Activated naive CD8-positive, alpha-beta T cell treated with anti-CD3 and anti-CD28 coated beads, Interleukin-2, amount 50 U/mL, for 16 hours (primary cell): Measurements from ENCODE around the gene ALPK3.

Experiments
- DNase-seq: peaks from one replicate; pipeline ENCODE4 v3.0.0-alpha.2; 2020; ENCODE audit warnings: low read depth, low spot score

Gene ALPK3, protein sequence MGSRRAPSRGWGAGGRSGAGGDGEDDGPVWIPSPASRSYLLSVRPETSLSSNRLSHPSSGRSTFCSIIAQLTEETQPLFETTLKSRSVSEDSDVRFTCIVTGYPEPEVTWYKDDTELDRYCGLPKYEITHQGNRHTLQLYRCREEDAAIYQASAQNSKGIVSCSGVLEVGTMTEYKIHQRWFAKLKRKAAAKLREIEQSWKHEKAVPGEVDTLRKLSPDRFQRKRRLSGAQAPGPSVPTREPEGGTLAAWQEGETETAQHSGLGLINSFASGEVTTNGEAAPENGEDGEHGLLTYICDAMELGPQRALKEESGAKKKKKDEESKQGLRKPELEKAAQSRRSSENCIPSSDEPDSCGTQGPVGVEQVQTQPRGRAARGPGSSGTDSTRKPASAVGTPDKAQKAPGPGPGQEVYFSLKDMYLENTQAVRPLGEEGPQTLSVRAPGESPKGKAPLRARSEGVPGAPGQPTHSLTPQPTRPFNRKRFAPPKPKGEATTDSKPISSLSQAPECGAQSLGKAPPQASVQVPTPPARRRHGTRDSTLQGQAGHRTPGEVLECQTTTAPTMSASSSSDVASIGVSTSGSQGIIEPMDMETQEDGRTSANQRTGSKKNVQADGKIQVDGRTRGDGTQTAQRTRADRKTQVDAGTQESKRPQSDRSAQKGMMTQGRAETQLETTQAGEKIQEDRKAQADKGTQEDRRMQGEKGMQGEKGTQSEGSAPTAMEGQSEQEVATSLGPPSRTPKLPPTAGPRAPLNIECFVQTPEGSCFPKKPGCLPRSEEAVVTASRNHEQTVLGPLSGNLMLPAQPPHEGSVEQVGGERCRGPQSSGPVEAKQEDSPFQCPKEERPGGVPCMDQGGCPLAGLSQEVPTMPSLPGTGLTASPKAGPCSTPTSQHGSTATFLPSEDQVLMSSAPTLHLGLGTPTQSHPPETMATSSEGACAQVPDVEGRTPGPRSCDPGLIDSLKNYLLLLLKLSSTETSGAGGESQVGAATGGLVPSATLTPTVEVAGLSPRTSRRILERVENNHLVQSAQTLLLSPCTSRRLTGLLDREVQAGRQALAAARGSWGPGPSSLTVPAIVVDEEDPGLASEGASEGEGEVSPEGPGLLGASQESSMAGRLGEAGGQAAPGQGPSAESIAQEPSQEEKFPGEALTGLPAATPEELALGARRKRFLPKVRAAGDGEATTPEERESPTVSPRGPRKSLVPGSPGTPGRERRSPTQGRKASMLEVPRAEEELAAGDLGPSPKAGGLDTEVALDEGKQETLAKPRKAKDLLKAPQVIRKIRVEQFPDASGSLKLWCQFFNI (N-terminal part only)

DNA sequence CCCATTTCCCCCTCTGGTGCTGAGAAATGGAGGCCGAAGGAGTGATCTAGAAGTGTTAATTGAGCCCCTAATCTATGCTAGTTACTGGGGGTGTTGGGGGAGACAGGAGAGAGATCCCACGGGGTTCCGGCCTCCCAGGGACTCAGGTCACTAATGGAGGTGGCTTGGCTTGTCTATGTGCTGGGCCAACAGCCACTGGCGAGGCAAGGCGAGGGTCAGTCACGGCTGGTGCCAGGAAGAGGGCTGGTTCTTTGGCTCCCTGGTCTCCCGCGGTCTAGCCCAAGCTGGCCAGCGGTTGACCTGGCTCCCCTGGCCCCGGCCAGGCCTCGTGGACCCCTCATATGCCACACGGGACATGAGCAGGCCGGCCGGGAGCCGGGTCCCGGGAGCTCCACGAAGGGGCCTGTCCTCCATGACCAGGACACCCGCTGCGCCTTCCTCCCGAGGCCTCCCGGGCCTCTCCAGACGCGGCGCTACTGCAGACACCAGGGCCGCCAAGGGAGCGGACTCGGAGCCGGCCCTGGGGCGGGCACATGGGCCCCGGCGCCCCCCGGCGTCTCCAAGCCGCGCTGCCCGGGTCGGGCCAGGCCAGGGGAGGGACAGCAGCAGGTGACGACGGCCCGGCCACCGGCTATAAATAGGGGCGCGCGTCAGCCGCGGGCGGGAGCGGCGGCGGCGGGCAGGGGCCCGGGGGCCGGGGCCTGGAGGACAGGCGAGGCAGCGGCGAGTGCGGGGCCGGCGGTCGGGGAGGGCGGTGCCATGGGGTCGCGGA lies at the start of gene ALPK3:
Gene ALPK3, plus strand, starts transcription at position 663 of the 772 bp plus-strand sequence. Its CDS starts 97 bp downstream, at position 760.
- no peak for DNase-seq

GRCh38 chr15:84772031-84772430 lies 45.1 kb upstream of the ALPK3 start:
- no peak for DNase-seq

- DNase-seq = no peak
Observed at GRCh38 chr15:84772467-84772866, 44.7 kb upstream of the ALPK3 start.

DNA sequence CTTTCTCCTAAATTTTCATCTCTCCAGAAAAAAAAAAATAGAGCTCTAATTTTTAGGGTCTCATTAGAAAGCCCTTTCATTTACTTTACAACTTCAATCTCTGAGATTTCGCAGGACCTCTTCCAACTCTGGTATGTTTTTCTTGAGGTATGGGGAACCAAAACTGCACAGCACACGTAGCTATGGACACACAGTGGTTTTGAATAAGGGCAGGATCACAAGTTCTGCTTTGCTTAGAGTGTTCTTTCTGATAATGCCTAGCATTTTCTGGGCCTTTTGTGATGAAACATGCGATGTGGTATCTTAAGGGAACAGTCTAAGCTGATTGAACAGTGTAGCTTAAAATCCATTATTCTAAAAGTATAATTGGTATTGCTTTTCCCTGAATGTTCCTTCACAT lies 43.4 kb upstream of the ALPK3 start:
- no peak for DNase-seq

- no peak for DNase-seq
Observed at GRCh38 chr15:84775867-84776449, 41.2 kb upstream of the ALPK3 start.

DNA sequence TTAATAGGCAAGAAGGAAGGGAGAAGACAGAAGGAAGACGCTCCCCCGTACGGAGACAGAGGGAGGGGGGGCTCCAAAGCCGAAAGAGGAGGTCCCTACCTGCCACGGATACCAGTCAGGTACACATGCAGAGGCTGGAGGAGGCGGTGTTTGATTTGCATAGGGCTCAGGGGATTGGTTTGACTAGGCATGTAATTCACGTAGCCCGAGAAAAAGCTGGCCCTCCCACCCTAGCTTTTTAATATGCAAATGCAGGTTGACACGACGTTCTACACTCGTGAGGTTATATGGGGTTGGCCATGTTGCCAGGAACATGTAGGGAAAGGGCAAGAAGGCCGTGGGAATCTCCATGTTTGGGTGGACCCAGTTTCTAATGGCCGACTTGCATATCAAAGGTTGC lies 39.0 kb upstream of the ALPK3 start:
- DNase-seq = no peak

GRCh38 chr15:84780492-84780891 lies 36.7 kb upstream of the ALPK3 start:
- DNase-seq = no peak

DNA sequence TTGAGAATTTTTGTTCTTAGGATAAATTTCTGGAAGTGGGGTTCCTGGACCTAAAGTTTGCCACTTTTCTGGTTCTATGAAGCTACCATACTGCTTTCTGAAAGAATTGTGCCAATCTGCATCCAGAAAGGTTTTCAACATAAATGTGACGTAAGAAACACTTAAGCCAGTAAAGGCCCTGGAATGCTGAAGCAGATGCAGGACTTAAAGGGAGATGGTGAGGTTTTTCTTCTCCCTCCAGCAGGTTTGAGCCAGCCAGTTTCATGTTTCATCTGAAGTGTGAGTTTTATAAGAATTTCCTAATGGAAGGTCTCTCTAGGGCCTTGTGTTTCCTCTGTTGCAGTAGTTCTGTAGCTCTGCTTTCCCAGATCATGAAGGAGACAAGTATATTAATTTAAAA lies 35.7 kb upstream of the ALPK3 start:
- no peak for DNase-seq

DNA sequence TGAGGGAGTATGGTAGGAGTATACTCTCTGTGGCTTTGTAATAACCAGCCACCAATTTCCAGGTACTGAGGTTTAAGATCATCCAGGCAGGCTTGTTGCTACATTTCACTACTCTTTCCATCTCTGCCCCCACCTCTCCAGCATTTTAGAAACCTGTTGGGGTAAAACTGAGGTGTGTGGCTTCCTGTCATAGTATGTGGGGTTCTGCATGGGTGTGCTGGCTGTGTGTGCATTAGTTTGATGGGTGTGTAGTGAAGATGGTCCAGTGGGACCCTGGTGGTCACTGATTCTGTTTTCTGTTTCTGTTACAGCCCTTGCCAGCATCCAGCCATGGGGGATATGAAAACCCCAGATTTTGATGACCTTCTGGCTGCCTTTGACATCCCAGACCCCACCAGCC lies 34.8 kb upstream of the ALPK3 start:
- no peak for DNase-seq

- no peak for DNase-seq
Observed at GRCh38 chr15:84783493-84784251, 33.5 kb upstream of the ALPK3 start.

DNA sequence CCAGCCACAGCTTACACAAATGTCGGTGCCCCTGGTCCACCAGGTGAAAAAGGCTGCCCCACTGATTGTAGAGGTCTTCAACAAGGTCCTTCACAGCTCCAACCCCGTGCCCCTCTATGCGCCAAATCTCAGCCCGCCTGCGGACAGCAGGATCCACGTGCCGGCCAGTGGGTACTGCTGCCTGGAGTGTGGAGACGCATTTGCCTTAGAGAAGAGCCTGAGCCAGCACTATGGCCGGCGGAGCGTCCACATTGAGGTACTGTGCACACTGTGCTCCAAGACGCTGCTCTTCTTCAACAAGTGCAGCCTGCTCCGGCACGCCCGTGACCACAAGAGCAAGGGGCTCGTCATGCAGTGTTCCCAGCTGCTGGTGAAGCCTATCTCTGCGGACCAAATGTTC lies 32.9 kb upstream of the ALPK3 start:
- no peak for DNase-seq

DNA sequence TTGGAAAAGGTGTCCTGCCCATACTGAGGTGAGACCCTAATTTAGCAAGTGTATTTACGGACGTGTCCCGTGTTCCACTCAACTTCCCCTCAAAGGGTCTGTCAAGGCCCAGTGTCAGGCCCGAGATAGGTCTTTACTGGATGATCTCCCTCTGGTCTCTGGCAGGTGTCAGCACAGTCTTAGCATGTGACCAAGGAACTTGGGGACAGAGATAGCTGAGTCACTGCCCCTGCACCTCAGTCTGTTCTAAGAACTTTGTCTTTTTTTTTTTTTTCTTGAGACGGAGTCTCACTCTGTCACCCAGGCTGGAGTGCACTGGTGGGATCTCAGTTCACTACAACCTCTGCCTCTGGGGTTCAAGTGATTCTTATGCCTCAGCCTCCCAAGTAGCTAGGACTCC lies 32.1 kb upstream of the ALPK3 start:
- DNase-seq = no peak

- DNase-seq = no peak
Observed at GRCh38 chr15:84788500-84788899, 28.7 kb upstream of the ALPK3 start.

DNA sequence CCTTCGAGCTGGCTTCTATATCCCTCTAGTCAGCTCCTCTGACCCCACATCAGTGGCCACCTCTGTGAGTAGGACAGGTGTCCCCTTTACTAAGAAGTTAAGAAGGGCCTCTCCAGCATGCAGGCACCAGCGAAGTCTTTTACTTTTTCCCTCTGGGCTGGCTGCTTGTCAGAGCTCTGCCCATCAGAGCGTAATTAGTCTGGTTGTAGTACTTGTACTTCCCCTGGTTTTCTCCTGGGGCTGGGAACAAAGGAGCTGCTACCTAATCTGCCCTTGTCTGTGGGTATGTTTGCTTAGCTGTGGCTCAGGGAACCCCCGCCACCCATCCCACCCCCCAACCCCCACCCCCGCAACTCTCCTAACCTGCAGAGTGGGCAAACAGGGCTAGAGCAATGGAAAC lies 27.4 kb upstream of the ALPK3 start:
- no peak for DNase-seq

GRCh38 chr15:84790676-84791075 lies 26.5 kb upstream of the ALPK3 start:
- no peak for DNase-seq

- DNase-seq = no peak
Observed at GRCh38 chr15:84791763-84792162, 25.4 kb upstream of the ALPK3 start.

GRCh38 chr15:84793431-84794161 lies 23.6 kb upstream of the ALPK3 start:
- DNase-seq = no peak

GRCh38 chr15:84794162-84794547 lies 23.0 kb upstream of the ALPK3 start:
- DNase-seq = no peak

DNA sequence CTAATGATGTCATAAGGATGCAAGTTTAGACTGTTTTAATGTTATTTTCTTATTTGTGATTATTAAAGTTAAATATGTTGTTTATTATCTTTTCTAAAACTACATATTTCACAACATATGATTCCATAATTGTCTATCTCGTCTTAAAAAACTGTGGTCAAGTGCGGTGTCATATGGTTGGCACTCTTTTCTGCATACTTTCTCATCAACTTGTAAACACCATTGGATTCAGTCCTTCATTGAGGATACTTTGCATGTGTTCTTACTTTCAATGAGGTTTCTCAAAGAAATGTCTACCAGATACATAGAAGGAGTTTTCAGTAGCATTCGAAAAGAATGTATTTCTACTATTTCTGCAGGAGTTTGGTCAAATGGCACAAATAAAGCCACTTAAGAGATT lies 22.0 kb upstream of the ALPK3 start:
- DNase-seq = no peak
